Smooth muscle cell (in vitro differentiated cells): Measurements from ENCODE around the gene RTCB. TPM values are rescaled to one million over a fixed set of nuclear protein-coding genes. Genes with fewer than 3 reads are reported as not detected.

Experiments
- DNase-seq: peaks from one replicate; lab custom pipeline; 2025; ENCODE audit not compliant: unreplicated experiment; lab: John Stamatoyannopoulos, UW
- H2AFZ ChIP-seq: fragments of 200-600 bp; sonication (generic); 2 replicates; pipeline ENCODE4 v1.6.0; 2016; ENCODE audit warnings: antibody characterized with exemption, low read depth, mild to moderate bottlenecking
- H3F3A ChIP-seq: fragments of 200-600 bp; sonication (generic); 2 replicates; pipeline ENCODE4 v1.6.0; 2017; ENCODE audit warnings: antibody characterized with exemption, low read depth
- H3K27ac ChIP-seq: fragments of 200-600 bp; sonication (generic); 2 replicates; pipeline ENCODE4 v1.5.1; 2016; ENCODE audit warnings: low read depth, mild to moderate bottlenecking
- H3K27me3 ChIP-seq: fragments of 200-600 bp; sonication (generic); 2 replicates; pipeline ENCODE4 v1.6.1; 2016; ENCODE audit warnings: low read depth, mild to moderate bottlenecking
- H3K36me3 ChIP-seq: fragments of 200-600 bp; sonication (generic); 2 replicates; pipeline ENCODE4 v1.5.1; 2016; ENCODE audit warnings: low read depth
- H3K4me1 ChIP-seq: fragments of 200-600 bp; sonication (generic); 2 replicates; pipeline ENCODE4 v1.5.1; 2016; ENCODE audit warnings: low read depth
- H3K4me2 ChIP-seq: fragments of 200-600 bp; sonication (generic); 2 replicates; pipeline ENCODE4 v1.6.0; 2016; ENCODE audit warnings: mild to moderate bottlenecking
- H3K4me3 ChIP-seq: fragments of 200-600 bp; sonication (generic); 2 replicates; pipeline ENCODE4 v1.5.1; 2016; ENCODE audit warnings: mild to moderate bottlenecking
- H3K79me2 ChIP-seq: fragments of 200-600 bp; sonication (generic); 2 replicates; pipeline ENCODE4 v1.6.0; 2016; ENCODE audit warnings: low read depth, mild to moderate bottlenecking
- H3K9ac ChIP-seq: fragments of 200-600 bp; sonication (generic); 2 replicates; pipeline ENCODE4 v1.6.0; 2016; ENCODE audit warnings: low read depth
- H3K9me3 ChIP-seq: fragments of 200-600 bp; sonication (generic); replicated peaks from 2 replicates; pipeline ENCODE4 v1.5.1; 2016; ENCODE audit warnings: low read depth
- H4K20me1 ChIP-seq: fragments of 200-600 bp; sonication (generic); 2 replicates; pipeline ENCODE4 v1.6.0; 2016; ENCODE audit warnings: low read depth
- WGBS: methylation state at CpG from one replicate; pipeline ENCODE4 v1.1.7; 2016; ENCODE audit warnings: low lambda C conversion rate; 5-methylcytosine and 5-hydroxymethylcytosine counted together
- polyA plus RNA-seq: library from polyadenylated mRNA; unstranded; fragments of >200 nt; fragmentation: Nextera tagmentation; extraction: Ambion mirVana; gene quantifications from 2 replicates; pipeline ENCODE4 v1.2.1, GENCODE V29; 2016
- small RNA-seq: library from RNA; depleted of rRNA; stranded (forward); fragments of <200 nt; gene quantifications from one replicate; pipeline ENCODE3, GENCODE V24; 2014
- total RNA-seq: library from RNA; depleted of rRNA; stranded (reverse); fragments of >200 nt; gene quantifications from 2 replicates; pipeline ENCODE4 v1.2.3, GENCODE V29; 2014
- TF ChIP-seq, protein P1 (sequence below): fragments of 200-600 bp; sonication (generic); IDR thresholded peaks from 2 replicates; pipeline ENCODE4 v1.5.1; 2017; ENCODE audit warnings: borderline replicate concordance, mild to moderate bottlenecking, antibody characterized with exemption; ENCODE audit not compliant: insufficient read depth, poor library complexity, severe bottlenecking

RTCB gene
- total and polyA plus RNA-seq, 2 experiments from 2014 or later = 105 to 120 TPM

DNA sequence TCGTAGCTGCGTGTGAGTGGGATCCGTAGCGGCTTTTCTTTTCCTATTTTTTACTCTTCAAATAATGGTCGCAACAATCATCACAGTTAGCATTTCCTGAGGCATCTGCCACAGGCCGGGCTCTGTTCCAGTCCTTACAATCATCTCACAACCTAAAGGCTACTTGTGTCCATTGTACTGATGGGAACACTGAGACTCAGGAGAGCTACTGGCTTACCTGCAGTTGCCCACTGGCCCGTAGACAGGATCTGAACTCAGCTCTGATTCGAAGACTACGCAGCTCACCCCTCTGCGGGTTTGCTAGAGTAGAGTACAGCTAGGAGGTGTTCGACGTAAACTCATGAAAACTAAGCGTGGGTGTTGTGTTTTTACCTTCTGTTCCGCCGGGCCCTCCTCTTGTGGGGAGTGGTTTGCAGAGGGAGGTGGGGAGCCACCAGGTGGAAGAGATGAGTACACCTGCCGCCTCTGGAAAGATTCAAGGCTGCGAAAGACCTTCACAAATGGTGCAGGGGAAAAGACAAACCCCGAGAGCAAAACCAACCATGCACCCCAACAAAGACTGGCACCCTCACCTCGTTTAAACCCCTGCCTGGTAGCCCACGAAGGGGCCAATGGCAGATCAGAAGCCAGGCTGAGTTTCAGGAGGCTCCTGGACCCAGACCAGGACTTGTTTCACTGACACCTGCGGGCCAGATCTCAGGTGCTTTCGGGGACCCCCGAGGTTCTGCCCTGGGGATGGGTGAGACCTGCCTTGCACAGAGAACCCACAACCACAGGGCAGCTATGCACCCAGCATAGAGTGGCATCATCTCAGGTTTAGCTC lies 72.6 kb downstream of the RTCB start:
- H2AFZ ChIP-seq = no peak overlapping the region
- no peak for DNase-seq
- TF ChIP-seq, protein P1, sequence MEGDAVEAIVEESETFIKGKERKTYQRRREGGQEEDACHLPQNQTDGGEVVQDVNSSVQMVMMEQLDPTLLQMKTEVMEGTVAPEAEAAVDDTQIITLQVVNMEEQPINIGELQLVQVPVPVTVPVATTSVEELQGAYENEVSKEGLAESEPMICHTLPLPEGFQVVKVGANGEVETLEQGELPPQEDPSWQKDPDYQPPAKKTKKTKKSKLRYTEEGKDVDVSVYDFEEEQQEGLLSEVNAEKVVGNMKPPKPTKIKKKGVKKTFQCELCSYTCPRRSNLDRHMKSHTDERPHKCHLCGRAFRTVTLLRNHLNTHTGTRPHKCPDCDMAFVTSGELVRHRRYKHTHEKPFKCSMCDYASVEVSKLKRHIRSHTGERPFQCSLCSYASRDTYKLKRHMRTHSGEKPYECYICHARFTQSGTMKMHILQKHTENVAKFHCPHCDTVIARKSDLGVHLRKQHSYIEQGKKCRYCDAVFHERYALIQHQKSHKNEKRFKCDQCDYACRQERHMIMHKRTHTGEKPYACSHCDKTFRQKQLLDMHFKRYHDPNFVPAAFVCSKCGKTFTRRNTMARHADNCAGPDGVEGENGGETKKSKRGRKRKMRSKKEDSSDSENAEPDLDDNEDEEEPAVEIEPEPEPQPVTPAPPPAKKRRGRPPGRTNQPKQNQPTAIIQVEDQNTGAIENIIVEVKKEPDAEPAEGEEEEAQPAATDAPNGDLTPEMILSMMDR = no peak
- H3K27ac ChIP-seq = no peak overlapping the region
- H3K4me1 ChIP-seq = peaks cover 31% of the 10 kb centered on the region
- no peak overlapping the region for H3K4me2 ChIP-seq
- no peaks in the 10 kb centered on the region for H3K9me3 ChIP-seq
- H4K20me1 ChIP-seq = no peaks in the 10 kb centered on the region
- no peaks in the 10 kb centered on the region for H3K36me3 ChIP-seq
- H3F3A ChIP-seq = no peaks in the 10 kb centered on the region
- no peaks in the 10 kb centered on the region for H3K79me2 ChIP-seq
- WGBS = 89% methylated on average over 23 of the region's 23 CpGs
- peaks cover 42% of the 10 kb centered on the region for H3K27me3 ChIP-seq
- H3K4me3 ChIP-seq = no peak overlapping the region
- no peak overlapping the region for H3K9ac ChIP-seq

DNA sequence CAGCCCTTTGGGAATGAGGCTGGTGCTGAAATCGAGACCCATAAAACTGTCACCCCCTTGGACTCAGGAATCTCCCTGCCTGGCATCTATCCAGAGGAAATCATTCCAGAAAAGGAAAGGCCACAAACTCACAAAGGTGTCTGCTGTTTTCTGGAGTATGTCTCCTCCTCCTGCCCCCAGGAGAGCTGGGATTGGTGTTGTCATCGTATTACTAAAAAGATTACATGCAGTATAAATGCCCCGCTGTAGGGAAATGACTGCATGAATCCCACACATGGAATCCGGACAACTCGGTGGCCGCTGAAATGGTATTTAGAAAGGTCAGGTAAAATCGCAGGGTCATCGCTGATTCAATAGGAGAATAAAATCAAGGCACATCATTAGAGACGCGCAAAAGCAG lies 73.3 kb downstream of the RTCB start:
- 96% methylated on average over 10 of the region's 10 CpGs for WGBS
- Histone ChIP-seq H3K27ac (no peak overlapping the region), H3K9ac (no peak overlapping the region), H3K4me3 (no peak overlapping the region), H3K4me2 (no peak overlapping the region), H3K4me1 (peaks cover 31% of the 10 kb centered on the region), H3K9me3 (no peaks in the 10 kb centered on the region), H3K27me3 (peaks cover 35% of the 10 kb centered on the region), H3K36me3 (no peaks in the 10 kb centered on the region), H3K79me2 (no peaks in the 10 kb centered on the region), H2AFZ (no peak overlapping the region), H3F3A (no peaks in the 10 kb centered on the region), H4K20me1 (no peaks in the 10 kb centered on the region)
- TF ChIP-seq, protein P1 = no peak
- no peak for DNase-seq

Small RNA genes lying within 50 kb of the gene (small RNA-seq; reads per million reads assigned to genes)
- gene AL021937.2 (0.18 reads per million), gene IGLVIVOR22-2 (0.11 reads per million), gene RF02171 (not detected), gene RF02172 (not detected)

Other genes starting within 250 kb of the RTCB start
- gene RFPL2, start 207.2 kb downstream of the RTCB start, total RNA-seq = not detected in 2 replicates
- not detected in 2 replicates for gene RFPL2, start 207.2 kb downstream of the RTCB start, polyA plus RNA-seq
- not detected in 2 replicates for gene SLC5A4, start 156.9 kb downstream of the RTCB start, total RNA-seq
- not detected in 2 replicates for gene SLC5A4, start 156.9 kb downstream of the RTCB start, polyA plus RNA-seq
- gene RFPL3, start 54.4 kb downstream of the RTCB start, total RNA-seq = not detected in 2 replicates
- gene RFPL3, start 54.4 kb downstream of the RTCB start, polyA plus RNA-seq = 0.26 TPM in 1 of 2 replicates, not detected in the other
- 1.5 and 8.3 TPM in 2 replicates for gene BPIFC, start 52.2 kb upstream of the RTCB start, total RNA-seq
- not detected in 2 replicates for gene BPIFC, start 52.2 kb upstream of the RTCB start, polyA plus RNA-seq
- gene FBXO7, start 62.6 kb upstream of the RTCB start, total RNA-seq = 126 and 138 TPM in 2 replicates
- 141 and 149 TPM in 2 replicates for gene FBXO7, start 62.6 kb upstream of the RTCB start, polyA plus RNA-seq